HepG2 (cell line): Measurements from ENCODE around the gene NCOA7. TPM values are rescaled to one million over a fixed set of nuclear protein-coding genes. Genes with fewer than 3 reads are reported as not detected.
A peak's percentile ranks its signal among the peaks of the same experiment; 100 is the strongest.

Experiments used
- ASH2L ChIP-seq: fragments of 300-600, 200-600 bp; sonication (generic); IDR thresholded peaks from 2 replicates; pipeline ENCODE4 v1.7.0; 2017; ENCODE audit warnings: low read depth, mild to moderate bottlenecking, moderate library complexity, mixed read lengths, low read length; ENCODE audit not compliant: insufficient read length
- ATF7-NPFF ChIP-seq: sonication (generic); formaldehyde crosslinking; IDR thresholded peaks from 2 replicates; pipeline ENCODE4 v1.8.1; 2023; ENCODE audit warnings: mild to moderate bottlenecking, low read depth, missing genetic modification reagents, moderate library complexity
- GATAD2A ChIP-seq: IDR thresholded peaks from 2 replicates; pipeline ENCODE4 v1.6.1; 2016
- KLF11 ChIP-seq: IDR thresholded peaks from 2 replicates; pipeline ENCODE4 v1.6.1; 2016; ENCODE audit warnings: missing compliant biosample characterization
- NFE2 ChIP-seq: sonication (generic); formaldehyde crosslinking; IDR thresholded peaks from 2 replicates; pipeline ENCODE4 v1.4.0; 2020; ENCODE audit warnings: missing genetic modification reagents
- ONECUT2 ChIP-seq: sonication (generic); formaldehyde crosslinking; IDR thresholded peaks from 2 replicates; pipeline ENCODE4 v1.4.0; 2020; ENCODE audit warnings: missing genetic modification reagents
- PAX8 ChIP-seq: sonication (generic); formaldehyde crosslinking; IDR thresholded peaks from 2 replicates; pipeline ENCODE4 v1.8.0; 2022; ENCODE audit warnings: mild to moderate bottlenecking, missing genetic modification reagents, borderline replicate concordance
- STAT5B ChIP-seq: sonication (generic); formaldehyde crosslinking; IDR thresholded peaks from 2 replicates; pipeline ENCODE4 v1.4.0; 2020; ENCODE audit warnings: missing genetic modification reagents
- U2AF2 ChIP-seq: fragments of 200-400 bp; formaldehyde crosslinking; IDR thresholded peaks from 2 replicates; pipeline ENCODE4 v1.6.1; 2017; ENCODE audit warnings: low read depth, mild to moderate bottlenecking, low read length
- ZNF12 ChIP-seq: sonication (generic); formaldehyde crosslinking; IDR thresholded peaks from 2 replicates; pipeline ENCODE4 v1.5.0; 2020; ENCODE audit warnings: missing genetic modification reagents
- ZNF746 ChIP-seq: sonication (generic); formaldehyde crosslinking; IDR thresholded peaks from 2 replicates; pipeline ENCODE4 v1.8.0; 2022; ENCODE audit warnings: mild to moderate bottlenecking, missing genetic modification reagents
- polyA plus RNA-seq, 8 experiments: library from polyadenylated mRNA; depleted of rRNA in 3 of 8; stranded (reverse) in 7 of 8; unstranded in 1 of 8; fragments of >200 nt; fragmentation: Illumina TruSeq in 4 of 8; extraction: Trizol in 4 of 8; gene quantifications; 2 replicates each; pipeline versions ENCODE4 v1.2.1 to v1.2.3, GENCODE V29; 2011 to 2016; ENCODE audit warnings: low read depth in 4 of 8, missing spikeins in 1 of 8, mixed read lengths in 1 of 8; ENCODE audit not compliant: insufficient read depth in 1 of 8
- total RNA-seq, 5 experiments: library from RNA; depleted of rRNA; stranded (reverse); fragments of >200 nt; fragmentation: Illumina TruSeq; extraction: Trizol; gene quantifications; 2 replicates each; pipeline ENCODE4 v1.2.3, GENCODE V29; 2016; ENCODE audit warnings: low read depth in 1 of 5
- TF ChIP-seq, protein P1 (sequence below): sonication (generic); formaldehyde crosslinking; IDR thresholded peaks from 2 replicates; pipeline ENCODE4 v1.4.0; 2020; ENCODE audit warnings: missing genetic modification reagents
- TF ChIP-seq, protein P2 (sequence below): sonication (generic); formaldehyde crosslinking; IDR thresholded peaks from 2 replicates; pipeline ENCODE4 v1.4.0; 2020; ENCODE audit warnings: mild to moderate bottlenecking, missing genetic modification reagents
- TF ChIP-seq, protein P3 (sequence below): sonication (generic); formaldehyde crosslinking; IDR thresholded peaks from 2 replicates; pipeline ENCODE4 v1.4.0; 2020; ENCODE audit warnings: missing genetic modification reagents, borderline replicate concordance
- TF ChIP-seq, protein P4 (sequence below): sonication (generic); formaldehyde crosslinking; IDR thresholded peaks from 2 replicates; pipeline ENCODE4 v1.8.0; 2022; ENCODE audit warnings: missing genetic modification reagents, mild to moderate bottlenecking, inconsistent platforms, borderline replicate concordance
- TF ChIP-seq, protein P5 (sequence below): sonication (generic); formaldehyde crosslinking; IDR thresholded peaks from 2 replicates; pipeline ENCODE4 v1.8.0; 2022; ENCODE audit warnings: missing genetic modification reagents, low read depth, mild to moderate bottlenecking, borderline replicate concordance

NCOA7 gene
- total and polyA plus RNA-seq, 2 of the 13 experiments (the other 11 are each of a cell fraction or from before 2014, with no cell fraction given): 13.6 to 20.8 TPM

DNA sequence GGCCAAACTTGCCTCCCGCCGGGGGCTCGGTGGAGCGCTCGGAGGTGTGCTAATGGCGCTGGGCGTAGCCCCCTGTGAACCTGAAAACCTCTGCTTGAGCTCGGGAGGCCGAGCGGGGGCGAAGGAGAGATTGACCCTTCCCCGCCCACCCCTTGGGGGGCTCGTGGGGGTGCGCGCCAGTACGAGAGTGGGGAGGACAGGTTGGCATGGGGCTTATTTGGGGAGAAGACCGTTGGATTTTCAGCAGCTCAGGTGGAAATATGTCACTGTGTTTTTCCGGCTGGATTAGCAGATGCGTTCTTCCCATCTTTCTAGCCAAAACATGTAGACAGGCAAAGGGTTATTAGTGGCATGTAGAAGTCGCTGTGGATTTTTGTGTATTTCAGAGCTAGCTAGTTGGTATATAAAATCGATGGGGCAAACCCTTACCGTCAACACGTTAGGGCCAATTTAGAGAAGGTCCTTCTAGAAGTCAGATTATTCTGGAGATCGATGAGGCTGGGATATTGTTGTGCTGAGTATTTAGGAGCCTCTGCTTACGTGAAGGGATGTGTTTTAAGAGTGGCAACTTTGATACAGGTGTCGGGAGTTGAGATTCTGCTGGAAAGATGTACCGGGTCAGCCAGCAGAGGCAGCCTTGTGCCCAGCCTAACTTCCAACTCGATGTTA, 525 bp downstream of the NCOA7 start (continued):
- TF ChIP-seq, protein P1, sequence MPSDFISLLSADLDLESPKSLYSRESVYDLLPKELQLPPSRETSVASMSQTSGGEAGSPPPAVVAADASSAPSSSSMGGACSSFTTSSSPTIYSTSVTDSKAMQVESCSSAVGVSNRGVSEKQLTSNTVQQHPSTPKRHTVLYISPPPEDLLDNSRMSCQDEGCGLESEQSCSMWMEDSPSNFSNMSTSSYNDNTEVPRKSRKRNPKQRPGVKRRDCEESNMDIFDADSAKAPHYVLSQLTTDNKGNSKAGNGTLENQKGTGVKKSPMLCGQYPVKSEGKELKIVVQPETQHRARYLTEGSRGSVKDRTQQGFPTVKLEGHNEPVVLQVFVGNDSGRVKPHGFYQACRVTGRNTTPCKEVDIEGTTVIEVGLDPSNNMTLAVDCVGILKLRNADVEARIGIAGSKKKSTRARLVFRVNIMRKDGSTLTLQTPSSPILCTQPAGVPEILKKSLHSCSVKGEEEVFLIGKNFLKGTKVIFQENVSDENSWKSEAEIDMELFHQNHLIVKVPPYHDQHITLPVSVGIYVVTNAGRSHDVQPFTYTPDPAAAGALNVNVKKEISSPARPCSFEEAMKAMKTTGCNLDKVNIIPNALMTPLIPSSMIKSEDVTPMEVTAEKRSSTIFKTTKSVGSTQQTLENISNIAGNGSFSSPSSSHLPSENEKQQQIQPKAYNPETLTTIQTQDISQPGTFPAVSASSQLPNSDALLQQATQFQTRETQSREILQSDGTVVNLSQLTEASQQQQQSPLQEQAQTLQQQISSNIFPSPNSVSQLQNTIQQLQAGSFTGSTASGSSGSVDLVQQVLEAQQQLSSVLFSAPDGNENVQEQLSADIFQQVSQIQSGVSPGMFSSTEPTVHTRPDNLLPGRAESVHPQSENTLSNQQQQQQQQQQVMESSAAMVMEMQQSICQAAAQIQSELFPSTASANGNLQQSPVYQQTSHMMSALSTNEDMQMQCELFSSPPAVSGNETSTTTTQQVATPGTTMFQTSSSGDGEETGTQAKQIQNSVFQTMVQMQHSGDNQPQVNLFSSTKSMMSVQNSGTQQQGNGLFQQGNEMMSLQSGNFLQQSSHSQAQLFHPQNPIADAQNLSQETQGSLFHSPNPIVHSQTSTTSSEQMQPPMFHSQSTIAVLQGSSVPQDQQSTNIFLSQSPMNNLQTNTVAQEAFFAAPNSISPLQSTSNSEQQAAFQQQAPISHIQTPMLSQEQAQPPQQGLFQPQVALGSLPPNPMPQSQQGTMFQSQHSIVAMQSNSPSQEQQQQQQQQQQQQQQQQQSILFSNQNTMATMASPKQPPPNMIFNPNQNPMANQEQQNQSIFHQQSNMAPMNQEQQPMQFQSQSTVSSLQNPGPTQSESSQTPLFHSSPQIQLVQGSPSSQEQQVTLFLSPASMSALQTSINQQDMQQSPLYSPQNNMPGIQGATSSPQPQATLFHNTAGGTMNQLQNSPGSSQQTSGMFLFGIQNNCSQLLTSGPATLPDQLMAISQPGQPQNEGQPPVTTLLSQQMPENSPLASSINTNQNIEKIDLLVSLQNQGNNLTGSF (CRISPR knock-in tag): no peak
- TF ChIP-seq GATAD2A (CRISPR knock-in tag): no peak
- TF ChIP-seq ONECUT2 (CRISPR knock-in tag): 0 out of 2 replicates have a peak, but pooled peaks have one; percentile 49
- TF ChIP-seq, protein P2, sequence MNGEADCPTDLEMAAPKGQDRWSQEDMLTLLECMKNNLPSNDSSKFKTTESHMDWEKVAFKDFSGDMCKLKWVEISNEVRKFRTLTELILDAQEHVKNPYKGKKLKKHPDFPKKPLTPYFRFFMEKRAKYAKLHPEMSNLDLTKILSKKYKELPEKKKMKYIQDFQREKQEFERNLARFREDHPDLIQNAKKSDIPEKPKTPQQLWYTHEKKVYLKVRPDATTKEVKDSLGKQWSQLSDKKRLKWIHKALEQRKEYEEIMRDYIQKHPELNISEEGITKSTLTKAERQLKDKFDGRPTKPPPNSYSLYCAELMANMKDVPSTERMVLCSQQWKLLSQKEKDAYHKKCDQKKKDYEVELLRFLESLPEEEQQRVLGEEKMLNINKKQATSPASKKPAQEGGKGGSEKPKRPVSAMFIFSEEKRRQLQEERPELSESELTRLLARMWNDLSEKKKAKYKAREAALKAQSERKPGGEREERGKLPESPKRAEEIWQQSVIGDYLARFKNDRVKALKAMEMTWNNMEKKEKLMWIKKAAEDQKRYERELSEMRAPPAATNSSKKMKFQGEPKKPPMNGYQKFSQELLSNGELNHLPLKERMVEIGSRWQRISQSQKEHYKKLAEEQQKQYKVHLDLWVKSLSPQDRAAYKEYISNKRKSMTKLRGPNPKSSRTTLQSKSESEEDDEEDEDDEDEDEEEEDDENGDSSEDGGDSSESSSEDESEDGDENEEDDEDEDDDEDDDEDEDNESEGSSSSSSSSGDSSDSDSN (CRISPR knock-in tag): no peak; the same call in 1 of the 2 replicates
- TF ChIP-seq, protein P3, sequence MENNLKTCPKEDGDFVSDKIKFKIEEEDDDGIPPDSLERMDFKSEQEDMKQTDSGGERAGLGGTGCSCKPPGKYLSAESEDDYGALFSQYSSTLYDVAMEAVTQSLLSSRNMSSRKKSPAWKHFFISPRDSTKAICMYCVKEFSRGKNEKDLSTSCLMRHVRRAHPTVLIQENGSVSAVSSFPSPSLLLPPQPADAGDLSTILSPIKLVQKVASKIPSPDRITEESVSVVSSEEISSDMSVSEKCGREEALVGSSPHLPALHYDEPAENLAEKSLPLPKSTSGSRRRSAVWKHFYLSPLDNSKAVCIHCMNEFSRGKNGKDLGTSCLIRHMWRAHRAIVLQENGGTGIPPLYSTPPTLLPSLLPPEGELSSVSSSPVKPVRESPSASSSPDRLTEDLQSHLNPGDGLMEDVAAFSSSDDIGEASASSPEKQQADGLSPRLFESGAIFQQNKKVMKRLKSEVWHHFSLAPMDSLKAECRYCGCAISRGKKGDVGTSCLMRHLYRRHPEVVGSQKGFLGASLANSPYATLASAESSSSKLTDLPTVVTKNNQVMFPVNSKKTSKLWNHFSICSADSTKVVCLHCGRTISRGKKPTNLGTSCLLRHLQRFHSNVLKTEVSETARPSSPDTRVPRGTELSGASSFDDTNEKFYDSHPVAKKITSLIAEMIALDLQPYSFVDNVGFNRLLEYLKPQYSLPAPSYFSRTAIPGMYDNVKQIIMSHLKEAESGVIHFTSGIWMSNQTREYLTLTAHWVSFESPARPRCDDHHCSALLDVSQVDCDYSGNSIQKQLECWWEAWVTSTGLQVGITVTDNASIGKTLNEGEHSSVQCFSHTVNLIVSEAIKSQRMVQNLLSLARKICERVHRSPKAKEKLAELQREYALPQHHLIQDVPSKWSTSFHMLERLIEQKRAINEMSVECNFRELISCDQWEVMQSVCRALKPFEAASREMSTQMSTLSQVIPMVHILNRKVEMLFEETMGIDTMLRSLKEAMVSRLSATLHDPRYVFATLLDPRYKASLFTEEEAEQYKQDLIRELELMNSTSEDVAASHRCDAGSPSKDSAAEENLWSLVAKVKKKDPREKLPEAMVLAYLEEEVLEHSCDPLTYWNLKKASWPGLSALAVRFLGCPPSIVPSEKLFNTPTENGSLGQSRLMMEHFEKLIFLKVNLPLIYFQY: peak; percentile 17; the same call in 1 of the 2 replicates
- TF ChIP-seq ASH2L: no peak
- TF ChIP-seq ATF7-NPFF (CRISPR knock-in tag): no peak
- TF ChIP-seq ZNF12 (CRISPR knock-in tag): no peak
- TF ChIP-seq KLF11 (CRISPR knock-in tag): no peak
- TF ChIP-seq U2AF2: no peak
- no peak for TF ChIP-seq ZNF746 (CRISPR knock-in tag)
- TF ChIP-seq, protein P4, sequence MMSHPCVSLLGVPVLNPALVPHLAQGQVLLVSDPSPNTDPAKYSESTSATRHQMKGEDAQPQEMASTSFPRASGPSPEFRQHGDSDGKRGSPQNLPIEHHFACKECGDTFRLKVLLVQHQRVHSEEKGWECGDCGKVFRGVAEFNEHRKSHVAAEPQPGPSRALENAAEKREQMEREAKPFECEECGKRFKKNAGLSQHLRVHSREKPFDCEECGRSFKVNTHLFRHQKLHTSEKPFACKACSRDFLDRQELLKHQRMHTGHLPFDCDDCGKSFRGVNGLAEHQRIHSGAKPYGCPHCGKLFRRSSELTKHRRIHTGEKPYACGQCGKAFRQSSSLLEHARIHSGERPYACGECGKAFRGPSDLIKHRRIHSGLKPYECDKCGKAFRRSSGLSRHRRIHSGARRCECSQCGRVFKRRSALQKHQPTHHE (CRISPR knock-in tag): 0 out of 2 replicates have a peak, but pooled peaks have one; percentile 14
- no peak for TF ChIP-seq PAX8 (CRISPR knock-in tag)
- no peak for TF ChIP-seq STAT5B (CRISPR knock-in tag)
- no peak for TF ChIP-seq NFE2
- TF ChIP-seq, protein P5, sequence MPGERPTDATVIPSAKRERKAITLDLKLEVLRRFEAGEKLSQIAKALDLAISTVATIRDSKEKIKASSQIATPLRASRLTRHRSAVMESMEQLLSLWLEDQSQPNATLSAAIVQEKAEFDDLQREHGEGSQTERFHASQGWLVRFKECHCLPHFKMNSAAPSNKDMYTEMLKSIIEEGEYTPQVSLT (CRISPR knock-in tag): no peak
